Kasumi-1 (cell line): Measurements from ENCODE around the gene DYSF.
"Not testable (repeated sequence)": the region's sequence is repeated elsewhere in the genome, so short reads cannot be mapped to it uniquely, and the experiment has no call there.

Experiments used
- DNase-seq, 2 experiments: peaks; one replicate each; lab custom pipeline; 2025; lab: John Stamatoyannopoulos, UW

The DYSF gene

GRCh38 chr2:71647356-71647755, 194.0 kb downstream of the DYSF start:
- DNase-seq: no peak

DNA sequence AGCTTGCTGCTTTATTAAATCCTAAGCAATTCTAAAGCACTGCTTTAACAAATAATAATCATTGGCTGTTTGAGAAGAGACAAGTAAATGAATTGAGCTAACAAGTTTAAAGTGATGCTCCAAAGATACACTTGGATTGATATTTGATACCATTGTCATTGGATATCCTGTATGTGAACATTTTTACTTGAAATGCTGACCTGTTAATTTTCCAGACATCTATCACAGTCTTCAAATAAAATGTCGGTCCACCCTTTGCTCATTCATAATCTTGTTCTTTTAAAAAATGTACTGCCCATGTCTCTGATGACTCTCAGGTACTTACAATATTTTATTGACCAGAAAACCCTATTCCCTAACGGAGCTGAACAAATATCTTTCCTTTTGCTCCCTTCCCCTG, 202.1 kb downstream of the DYSF start:
- no peak for DNase-seq

DNA sequence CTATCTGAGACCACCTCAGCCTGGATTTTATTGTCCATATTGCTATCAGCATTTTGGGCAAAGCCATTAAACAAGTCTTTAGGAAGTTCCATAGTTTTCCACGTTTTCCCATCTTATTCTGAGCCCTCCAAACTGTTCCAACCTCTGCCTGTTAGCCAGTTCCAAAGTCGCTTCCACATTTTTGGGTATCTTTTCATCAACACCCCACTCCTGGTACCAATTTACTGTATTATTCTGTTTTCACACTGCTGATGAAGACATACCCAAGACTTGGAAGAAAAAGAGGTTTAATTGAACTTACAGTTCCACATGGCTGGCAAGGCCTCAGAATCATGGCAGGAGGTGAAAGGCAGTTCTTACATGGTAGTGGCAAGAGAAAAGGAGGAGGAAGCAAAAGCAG, 204.9 kb downstream of the DYSF start:
- DNase-seq: not testable (repeated sequence)

- DNase-seq: no peak
Observed at GRCh38 chr2:71658771-71659170, 205.4 kb downstream of the DYSF start.

- no peak for DNase-seq
Observed at GRCh38 chr2:71659868-71660518, 206.6 kb downstream of the DYSF start.

DNA sequence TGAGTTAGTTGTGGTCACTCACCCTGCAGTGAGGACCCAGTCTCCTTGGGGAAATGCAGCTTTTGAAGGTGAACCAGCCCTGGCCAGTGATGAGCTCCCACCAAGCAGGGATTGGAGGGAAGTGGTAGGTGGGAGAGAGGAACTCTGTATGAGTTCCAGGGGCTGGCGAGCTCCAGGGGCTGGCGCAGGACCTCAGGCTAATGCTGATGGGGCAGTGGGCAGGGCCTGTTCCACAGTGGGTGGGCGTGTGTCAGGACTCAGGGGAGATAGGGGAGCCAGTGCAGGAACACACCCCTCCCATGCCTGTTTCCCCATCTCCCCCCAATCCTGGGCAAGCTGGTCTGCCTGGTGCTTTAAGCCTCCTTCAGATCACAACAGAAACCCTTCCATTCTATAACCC, 208.4 kb downstream of the DYSF start:
- no peak for DNase-seq

- DNase-seq: no peak
Observed at GRCh38 chr2:71662665-71663394, 209.5 kb downstream of the DYSF start.

DNA sequence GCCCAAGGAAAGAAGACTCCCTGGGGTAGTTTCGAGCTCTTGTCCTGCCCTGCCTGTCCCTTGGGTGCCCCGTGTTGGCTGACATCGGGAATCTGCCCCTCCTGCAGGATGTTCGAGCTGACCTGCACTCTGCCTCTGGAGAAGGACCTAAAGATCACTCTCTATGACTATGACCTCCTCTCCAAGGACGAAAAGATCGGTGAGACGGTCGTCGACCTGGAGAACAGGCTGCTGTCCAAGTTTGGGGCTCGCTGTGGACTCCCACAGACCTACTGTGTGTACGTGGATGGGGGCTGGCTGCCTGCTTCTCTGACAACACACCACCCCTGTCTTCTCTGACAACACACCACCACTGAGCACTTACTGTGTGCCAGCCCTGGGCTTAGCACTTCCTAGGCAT, 210.8 kb downstream of the DYSF start:
- no peak for DNase-seq

DNA sequence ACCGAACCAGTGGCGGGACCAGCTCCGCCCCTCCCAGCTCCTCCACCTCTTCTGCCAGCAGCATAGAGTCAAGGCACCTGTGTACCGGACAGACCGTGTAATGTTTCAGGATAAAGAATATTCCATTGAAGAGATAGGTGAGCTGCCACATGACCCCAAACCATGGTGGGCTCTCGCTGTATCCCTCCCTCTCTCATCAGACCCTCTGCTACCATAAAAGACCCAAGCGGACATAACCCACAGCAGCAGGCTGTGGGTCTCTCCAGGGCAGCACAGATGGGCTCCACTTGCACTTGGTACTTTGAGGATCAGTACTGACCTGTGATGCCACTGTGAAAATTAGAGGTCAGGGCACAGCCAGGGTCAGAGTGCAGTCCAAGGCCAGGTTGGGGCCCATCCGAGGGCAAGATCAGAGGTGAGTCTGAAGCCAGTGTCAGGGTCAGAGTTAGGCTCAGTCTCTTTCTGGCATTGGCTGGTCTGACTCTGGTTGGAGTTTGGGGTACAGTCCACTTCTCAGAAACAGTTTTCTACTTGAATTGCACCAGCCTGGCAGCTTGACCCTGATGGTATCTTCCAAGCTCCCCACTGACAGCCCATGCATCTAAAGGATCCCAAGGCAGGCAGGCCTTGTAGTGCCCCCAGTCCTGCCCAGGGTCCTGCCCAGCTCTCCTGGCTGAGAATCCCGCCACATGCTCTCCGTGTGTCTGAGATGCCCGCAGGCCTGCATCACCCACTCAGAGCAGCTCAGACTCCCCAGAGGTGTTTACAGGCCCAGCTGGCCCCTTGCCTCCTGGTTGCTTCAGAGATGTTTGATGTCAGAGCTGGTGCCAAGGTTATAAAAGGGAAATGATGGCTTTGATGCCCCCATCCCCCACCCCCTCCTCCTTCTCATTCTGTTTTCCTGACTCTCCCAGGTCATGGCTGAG, 212.1 kb downstream of the DYSF start:
- DNase-seq: no peak

- no peak for DNase-seq
Observed at GRCh38 chr2:71666094-71666474, 212.7 kb downstream of the DYSF start.

DNA sequence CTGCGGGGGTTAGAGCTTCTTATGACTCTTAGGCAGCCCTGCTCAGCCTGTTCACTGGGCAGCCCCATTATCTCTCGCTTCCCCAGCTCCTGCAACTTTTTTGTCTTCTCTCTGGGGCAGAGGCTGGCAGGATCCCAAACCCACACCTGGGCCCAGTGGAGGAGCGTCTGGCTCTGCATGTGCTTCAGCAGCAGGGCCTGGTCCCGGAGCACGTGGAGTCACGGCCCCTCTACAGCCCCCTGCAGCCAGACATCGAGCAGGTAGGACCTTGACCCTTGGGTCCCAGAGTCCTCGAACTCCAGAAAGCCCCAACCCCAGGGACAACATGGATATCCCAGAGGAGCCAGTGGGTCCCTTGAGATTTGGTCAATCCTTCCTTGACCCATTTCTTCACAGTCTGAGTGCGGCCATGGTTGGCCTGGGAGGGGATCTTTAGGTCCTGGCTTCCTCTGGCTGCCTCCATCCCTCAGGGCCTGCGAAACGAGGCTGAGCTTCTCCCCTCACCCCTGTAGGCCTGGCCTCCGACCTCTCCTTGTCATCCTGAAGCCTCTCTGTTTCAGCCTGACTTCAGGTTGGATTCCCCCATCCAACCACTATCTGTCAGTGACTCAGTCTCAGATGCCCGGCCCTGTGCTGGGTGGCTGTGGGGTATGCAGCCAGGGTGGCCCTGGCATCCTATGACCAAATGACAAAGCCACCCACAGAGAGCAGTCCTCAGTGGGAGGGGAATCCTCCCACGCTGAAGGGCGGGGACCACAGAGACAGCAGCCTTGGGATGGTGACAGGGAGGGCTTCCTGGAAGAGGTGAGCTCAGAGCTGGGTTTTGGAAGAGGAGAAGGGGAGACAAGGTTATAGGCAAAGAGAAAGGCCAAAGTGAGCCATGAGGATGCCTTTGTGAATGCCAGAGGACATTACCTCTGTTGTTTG, 214.2 kb downstream of the DYSF start:
- no peak for DNase-seq

GRCh38 chr2:71668326-71669057, 215.1 kb downstream of the DYSF start:
- DNase-seq: no peak

- DNase-seq: no peak
Observed at GRCh38 chr2:71669058-71669456, 215.7 kb downstream of the DYSF start.

GRCh38 chr2:71669628-71670429, 216.5 kb downstream of the DYSF start:
- DNase-seq: no peak

GRCh38 chr2:71670430-71670795, 217.1 kb downstream of the DYSF start:
- no peak for DNase-seq

DNA sequence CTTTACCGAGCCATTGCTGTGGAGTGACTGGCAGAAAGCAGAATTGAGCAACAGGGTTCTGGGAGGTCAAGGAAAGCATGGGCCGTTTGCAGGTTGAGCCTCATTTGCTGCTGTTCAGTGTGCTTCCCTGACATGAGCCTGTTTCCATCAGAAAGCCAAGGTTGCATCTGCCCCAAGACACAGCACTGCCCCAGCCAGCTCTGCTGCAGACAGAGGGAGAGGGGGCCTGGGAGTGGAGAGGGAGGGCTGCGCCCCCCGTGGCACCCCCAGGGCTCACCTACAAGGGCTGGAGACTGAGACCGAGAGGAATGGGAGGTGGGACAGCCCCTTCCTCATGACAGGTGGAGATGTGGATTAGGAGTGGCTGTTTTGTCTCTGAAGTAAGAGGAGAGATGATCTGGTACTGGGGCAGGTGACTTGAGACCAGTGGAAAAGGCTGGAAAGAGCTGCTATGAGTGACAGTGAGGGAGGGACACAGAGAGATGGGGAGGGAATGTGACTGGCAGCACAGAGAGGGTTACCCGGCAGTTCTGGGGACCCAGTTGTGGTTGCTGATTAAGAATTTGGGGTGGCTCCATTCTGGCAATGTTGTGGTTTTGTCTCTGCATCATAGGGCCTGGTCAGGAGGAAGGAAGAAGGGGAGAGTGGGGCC, 218.0 kb downstream of the DYSF start:
- no peak for DNase-seq

DNA sequence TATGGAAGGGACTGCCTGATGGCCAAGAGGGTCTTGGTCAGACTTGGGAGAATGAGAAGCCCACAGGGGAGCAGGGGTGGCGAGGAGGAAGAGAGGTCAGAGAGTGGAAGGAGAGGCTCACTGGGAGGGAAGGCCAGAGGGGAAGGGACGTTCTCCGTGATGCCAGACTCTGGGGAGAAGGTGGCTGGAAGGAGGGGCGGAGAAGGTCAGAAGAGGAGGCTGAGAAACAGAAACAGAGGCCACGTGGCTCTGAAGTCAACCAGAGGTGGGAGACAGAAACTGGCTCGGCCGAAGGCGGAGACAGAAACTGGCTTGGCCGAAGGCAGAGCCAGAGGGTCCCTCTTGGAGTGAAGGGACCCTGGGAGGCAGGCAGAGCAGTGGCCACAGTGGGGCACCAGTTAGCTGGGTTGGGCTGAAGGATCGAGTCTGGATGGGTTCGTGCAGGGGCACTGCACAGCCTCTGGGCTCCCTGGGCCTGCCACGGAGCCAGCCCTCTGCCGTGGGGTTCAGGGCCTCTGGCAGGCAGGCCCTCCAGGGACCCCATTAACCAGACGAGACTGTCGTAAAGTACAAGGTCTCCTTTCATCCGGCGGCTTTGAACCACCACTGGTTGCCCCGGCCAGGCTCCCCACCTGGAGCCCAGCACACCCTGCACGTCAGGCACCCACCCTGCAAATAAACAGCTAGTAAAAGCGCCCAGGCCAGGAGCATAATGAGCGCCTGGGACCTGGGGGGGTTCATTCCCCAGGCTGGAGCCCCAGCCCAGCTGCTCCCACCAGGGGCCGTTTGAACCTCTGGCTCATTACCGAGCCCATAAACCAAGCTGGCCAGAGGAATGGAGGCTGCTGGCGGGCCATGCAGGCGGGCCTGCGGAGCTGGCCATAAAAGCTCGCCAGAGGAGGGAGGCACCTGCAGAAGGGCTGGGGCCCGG, 218.8 kb downstream of the DYSF start:
- DNase-seq: no peak
